Gastroesophageal sphincter (tissue), 4 donors: Measurements from ENCODE around the gene SEPTIN11. TPM values are rescaled to one million over a fixed set of nuclear protein-coding genes. Genes with fewer than 3 reads are reported as not detected.

ENCODE experiments used
- ATAC-seq: fragments of 150-250 bp; one replicate; pipeline ENCODE4 v1.9.1; 2016; ENCODE audit warnings: mild to moderate bottlenecking, moderate library complexity
- H3K27ac ChIP-seq, 4 donors: fragments of 200-600 bp; sonication (generic) in 3 of 4; 1 replicate in 3 of 4; 2 replicates in 1 of 4; pipeline ENCODE4 v1.5.1; 2016 to 2019
- H3K27me3 ChIP-seq: fragments of 200-600 bp; sonication (generic); one replicate; pipeline ENCODE4 v1.5.1; 2019
- H3K36me3 ChIP-seq, 2 donors: fragments of 200-600 bp; sonication (generic); one replicate each; pipeline ENCODE4 v1.5.1; 2019; ENCODE audit warnings: control low read depth in 1 of 2
- H3K4me1 ChIP-seq, 3 donors: fragments of 200-600 bp; sonication (generic); 1 replicate in 2 of 3; 2 replicates in 1 of 3; pipeline ENCODE4 v1.5.1; 2016 to 2019; ENCODE audit warnings: control low read depth in 2 of 3
- H3K4me3 ChIP-seq, 2 donors: fragments of 200-600 bp; sonication (generic); one replicate each; pipeline ENCODE4 v1.5.1; 2019; ENCODE audit warnings: mild to moderate bottlenecking in 1 of 2, moderate library complexity in 1 of 2
- H3K9me3 ChIP-seq, 3 donors: fragments of 200-600 bp; sonication (generic); one replicate each; pipeline ENCODE4 v1.5.1; 2017 to 2019; ENCODE audit warnings: control low read depth in 2 of 3
- EP300 ChIP-seq: sonication (generic); formaldehyde crosslinking; IDR thresholded peaks from one replicate; pipeline ENCODE4 v1.6.1; 2017; ENCODE audit warnings: antibody characterized with exemption, mild to moderate bottlenecking
- POLR2A ChIP-seq, 2 donors: fragments of 450-650 bp; IDR thresholded peaks; one replicate each; pipeline ENCODE4 v1.6.1; 2017; ENCODE audit warnings: antibody characterized with exemption in 2 of 2, mild to moderate bottlenecking in 2 of 2, moderate library complexity in 1 of 2
- POLR2AphosphoS5 ChIP-seq: sonication (generic); formaldehyde crosslinking; IDR thresholded peaks from one replicate; pipeline ENCODE4 v1.6.1; 2017; ENCODE audit warnings: antibody characterized with exemption
- WGBS, 2 donors: methylation state at CpG; one replicate each; pipeline ENCODE4 v1.1.5; 2018; ENCODE audit warnings: low coverage in 1 of 2; 5-methylcytosine and 5-hydroxymethylcytosine counted together
- total RNA-seq, 4 donors: library from RNA; depleted of rRNA; stranded (reverse); fragments of >200 nt; gene quantifications; one replicate each; pipeline ENCODE4 v1.1.0, GENCODE V29; 2016
- TF ChIP-seq, protein P1 (sequence below), 4 experiments: fragments of 200-600 bp in 2 of 4; fragments of 450-650 bp in 2 of 4; sonication (generic) in 1 of 4; IDR thresholded peaks; one replicate each; pipeline ENCODE4 v1.5.1; 2017 to 2019; ENCODE audit warnings: antibody characterized with exemption in 4 of 4, mild to moderate bottlenecking in 2 of 4, moderate library complexity in 2 of 4

SEPTIN11 gene
- total RNA-seq, 4 donors from 2014 or later: 65.1 to 192 (median 97.8) TPM

DNA sequence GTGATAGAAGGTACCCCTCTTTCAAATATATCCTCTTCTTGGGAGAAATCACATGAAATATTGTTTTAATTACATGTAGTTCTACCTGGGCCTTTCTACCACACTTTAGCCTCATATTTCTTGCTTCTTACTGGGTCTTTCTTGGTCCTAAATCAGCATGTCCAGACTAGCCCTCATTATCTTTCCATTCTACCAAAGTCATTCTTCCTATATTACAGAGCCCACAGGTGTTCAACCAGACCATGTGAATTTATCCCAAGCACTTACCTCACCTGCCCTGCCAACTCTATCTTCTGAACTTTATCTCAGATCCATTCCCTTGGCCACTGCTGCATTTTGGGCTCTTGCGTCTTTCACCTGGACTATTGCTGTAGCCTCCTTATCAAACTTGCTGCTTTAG is 39.8 kb upstream of the SEPTIN11 start:
- 95% methylated on average over 1 of the region's 1 CpG; no CpG with 5 or more reads in 1 of the 2 donors for WGBS, 2 donors
- no peak for TF ChIP-seq EP300
- no peak for TF ChIP-seq POLR2A (IDR thresholded peaks at IDR 0.05)
- TF ChIP-seq POLR2AphosphoS5: no peak

DNA sequence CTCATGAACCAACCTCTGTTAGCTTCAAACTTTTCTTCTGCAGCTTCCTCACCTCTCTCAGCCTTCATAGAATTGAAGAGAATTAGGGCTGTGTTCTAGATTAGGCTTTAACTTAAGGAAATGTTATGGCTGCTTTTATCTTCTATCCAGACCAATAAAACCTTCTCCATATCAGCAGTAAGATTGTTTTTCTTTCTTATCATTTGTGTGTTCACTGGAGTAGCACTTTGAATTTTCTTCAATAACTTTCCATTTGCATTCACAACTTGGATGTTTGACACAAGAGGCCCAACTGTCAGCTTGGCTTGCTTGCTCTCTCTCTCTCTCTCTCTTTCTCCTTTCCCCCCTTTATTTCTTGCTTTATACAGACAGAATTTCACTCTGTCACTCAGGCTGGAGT is 28.8 kb upstream of the SEPTIN11 start:
- no peak for ATAC-seq
- no peaks in the 10 kb centered on the region for H3K9me3 ChIP-seq
- no peaks in the 10 kb centered on the region for H3K4me1 ChIP-seq
- H3K27me3 ChIP-seq: peaks cover 3% of the 10 kb centered on the region
- TF ChIP-seq, protein P1, sequence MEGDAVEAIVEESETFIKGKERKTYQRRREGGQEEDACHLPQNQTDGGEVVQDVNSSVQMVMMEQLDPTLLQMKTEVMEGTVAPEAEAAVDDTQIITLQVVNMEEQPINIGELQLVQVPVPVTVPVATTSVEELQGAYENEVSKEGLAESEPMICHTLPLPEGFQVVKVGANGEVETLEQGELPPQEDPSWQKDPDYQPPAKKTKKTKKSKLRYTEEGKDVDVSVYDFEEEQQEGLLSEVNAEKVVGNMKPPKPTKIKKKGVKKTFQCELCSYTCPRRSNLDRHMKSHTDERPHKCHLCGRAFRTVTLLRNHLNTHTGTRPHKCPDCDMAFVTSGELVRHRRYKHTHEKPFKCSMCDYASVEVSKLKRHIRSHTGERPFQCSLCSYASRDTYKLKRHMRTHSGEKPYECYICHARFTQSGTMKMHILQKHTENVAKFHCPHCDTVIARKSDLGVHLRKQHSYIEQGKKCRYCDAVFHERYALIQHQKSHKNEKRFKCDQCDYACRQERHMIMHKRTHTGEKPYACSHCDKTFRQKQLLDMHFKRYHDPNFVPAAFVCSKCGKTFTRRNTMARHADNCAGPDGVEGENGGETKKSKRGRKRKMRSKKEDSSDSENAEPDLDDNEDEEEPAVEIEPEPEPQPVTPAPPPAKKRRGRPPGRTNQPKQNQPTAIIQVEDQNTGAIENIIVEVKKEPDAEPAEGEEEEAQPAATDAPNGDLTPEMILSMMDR (IDR thresholded peaks at IDR 0.05): no peak
- H3K4me3 ChIP-seq: no peak overlapping the region
- H3K36me3 ChIP-seq: no peaks in the 10 kb centered on the region
- no peak overlapping the region for H3K27ac ChIP-seq

More for the DNA sequence above, 39.8 kb upstream of the SEPTIN11 start:
- Histone ChIP-seq H3K4me1 (no peaks in the 10 kb centered on the region), H3K4me3 (no peak overlapping the region), H3K27ac (no peak overlapping the region), H3K27me3 (no peaks in the 10 kb centered on the region), H3K36me3 (no peaks in the 10 kb centered on the region), H3K9me3 (no peaks in the 10 kb centered on the region)
- no peak for ATAC-seq

DNA sequence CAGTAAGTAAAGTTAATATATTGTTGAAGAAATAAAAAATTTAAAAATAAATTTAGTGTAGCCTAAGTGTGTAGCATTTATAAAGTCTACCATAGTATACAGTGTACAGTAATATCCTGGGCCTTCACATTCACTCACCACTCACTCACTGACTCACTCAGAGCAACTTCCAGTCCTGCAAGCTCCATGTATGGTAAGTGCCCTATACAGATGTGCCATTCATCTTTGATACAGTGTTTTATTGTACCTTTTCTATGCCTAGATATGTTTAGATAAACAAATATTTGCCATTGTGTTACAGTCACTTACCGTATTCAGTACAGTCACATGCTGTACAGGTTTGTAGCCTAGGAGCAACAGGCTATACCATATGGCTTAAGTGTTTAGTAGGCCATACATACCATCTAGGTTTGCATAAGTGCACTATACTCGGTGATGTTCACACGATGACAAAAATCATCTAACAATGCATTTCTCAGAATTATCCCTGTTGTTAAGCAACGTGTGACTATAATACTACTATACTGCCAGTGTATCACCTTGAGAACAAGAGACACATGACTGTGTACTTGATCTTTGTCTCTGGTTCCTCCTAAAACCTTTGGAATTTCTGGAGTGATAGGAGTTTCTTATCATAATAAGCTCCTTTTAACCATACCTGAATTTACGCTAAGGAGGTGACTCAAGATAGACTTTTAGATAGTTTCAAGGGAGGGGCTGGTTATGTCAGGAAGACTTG is 25.8 kb upstream of the SEPTIN11 start:
- H3K4me3 ChIP-seq: no peak overlapping the region
- H3K27me3 ChIP-seq: peaks cover 3% of the 10 kb centered on the region
- H3K4me1 ChIP-seq: no peaks in the 10 kb centered on the region
- H3K27ac ChIP-seq: no peak overlapping the region
- WGBS, 2 donors: 92 to 100% methylated on average over 5 of the region's 5 CpGs
- H3K36me3 ChIP-seq: no peaks in the 10 kb centered on the region
- TF ChIP-seq POLR2AphosphoS5: no peak
- TF ChIP-seq POLR2A (IDR thresholded peaks at IDR 0.05): no peak
- TF ChIP-seq EP300: no peak
- TF ChIP-seq, protein P1 (IDR thresholded peaks at IDR 0.05): no peak
- no peak for ATAC-seq
- no peaks in the 10 kb centered on the region for H3K9me3 ChIP-seq

DNA sequence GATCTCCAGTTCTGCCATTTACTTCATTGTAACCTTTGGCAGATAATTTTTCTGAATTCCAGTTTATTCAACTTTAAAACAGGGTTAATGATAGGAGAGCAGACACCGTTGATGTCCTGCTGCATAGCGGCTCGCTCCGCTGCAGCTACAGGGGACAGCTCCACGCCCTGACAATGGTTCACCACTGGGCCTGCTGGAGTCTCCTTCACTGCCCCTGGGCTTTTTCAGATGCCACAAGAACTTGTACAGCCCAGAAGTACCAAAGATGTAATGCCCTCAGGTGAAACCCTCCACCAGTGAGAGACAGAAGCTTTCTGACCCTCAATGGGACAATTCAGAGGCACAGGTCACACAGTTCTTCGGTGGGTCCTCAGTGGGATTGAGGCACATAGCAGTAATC is 22.7 kb upstream of the SEPTIN11 start:
- Histone ChIP-seq H3K36me3 (no peaks in the 10 kb centered on the region), H3K27ac (no peak overlapping the region), H3K9me3 (no peaks in the 10 kb centered on the region), H3K27me3 (no peaks in the 10 kb centered on the region), H3K4me1 (no peaks in the 10 kb centered on the region), H3K4me3 (no peak overlapping the region)
- 91 to 95% methylated on average over 1 to 6 of the region's 6 CpGs for WGBS, 2 donors
- ATAC-seq: no peak
- TF ChIP-seq POLR2AphosphoS5 (no peak), EP300 (no peak), POLR2A (IDR thresholded peaks at IDR 0.05) (no peak)
- TF ChIP-seq, protein P1 (IDR thresholded peaks at IDR 0.05): no peak

DNA sequence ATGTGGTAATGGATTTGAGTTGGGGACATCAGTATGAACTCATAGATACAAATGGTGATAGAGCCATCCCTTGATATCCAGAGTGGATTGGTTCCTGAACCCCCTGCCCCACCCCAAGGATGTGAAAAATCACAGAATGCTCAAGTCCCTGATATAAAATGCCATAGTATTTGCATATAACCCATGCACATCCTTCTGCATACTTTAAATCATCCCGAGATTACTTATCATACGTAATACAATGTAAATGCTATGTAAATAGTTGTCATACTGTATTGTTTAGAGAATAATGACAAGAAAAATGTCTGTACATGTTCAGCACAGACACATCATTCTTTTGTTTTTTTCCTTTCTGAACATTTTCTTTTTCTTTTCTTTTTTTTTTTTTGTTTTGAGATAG is 18.9 kb upstream of the SEPTIN11 start:
- Histone ChIP-seq H3K36me3 (no peaks in the 10 kb centered on the region), H3K27me3 (no peaks in the 10 kb centered on the region), H3K4me3 (no peak overlapping the region), H3K27ac (no peak overlapping the region), H3K4me1 (no peaks in the 10 kb centered on the region), H3K9me3 (no peaks in the 10 kb centered on the region)
- ATAC-seq: no peak
- TF ChIP-seq POLR2A (IDR thresholded peaks at IDR 0.05) (no peak), EP300 (no peak), POLR2AphosphoS5 (no peak)
- TF ChIP-seq, protein P1 (IDR thresholded peaks at IDR 0.05): no peak
- WGBS, 2 donors: 76 to 89% methylated on average over 2 of the region's 2 CpGs
